ENCODE measurements around the gene DNAJC16.
"Not testable (repeated sequence)": the region's sequence is repeated elsewhere in the genome, so short reads cannot be mapped to it uniquely, and the experiment has no call there.

Gene DNAJC16

DNA sequence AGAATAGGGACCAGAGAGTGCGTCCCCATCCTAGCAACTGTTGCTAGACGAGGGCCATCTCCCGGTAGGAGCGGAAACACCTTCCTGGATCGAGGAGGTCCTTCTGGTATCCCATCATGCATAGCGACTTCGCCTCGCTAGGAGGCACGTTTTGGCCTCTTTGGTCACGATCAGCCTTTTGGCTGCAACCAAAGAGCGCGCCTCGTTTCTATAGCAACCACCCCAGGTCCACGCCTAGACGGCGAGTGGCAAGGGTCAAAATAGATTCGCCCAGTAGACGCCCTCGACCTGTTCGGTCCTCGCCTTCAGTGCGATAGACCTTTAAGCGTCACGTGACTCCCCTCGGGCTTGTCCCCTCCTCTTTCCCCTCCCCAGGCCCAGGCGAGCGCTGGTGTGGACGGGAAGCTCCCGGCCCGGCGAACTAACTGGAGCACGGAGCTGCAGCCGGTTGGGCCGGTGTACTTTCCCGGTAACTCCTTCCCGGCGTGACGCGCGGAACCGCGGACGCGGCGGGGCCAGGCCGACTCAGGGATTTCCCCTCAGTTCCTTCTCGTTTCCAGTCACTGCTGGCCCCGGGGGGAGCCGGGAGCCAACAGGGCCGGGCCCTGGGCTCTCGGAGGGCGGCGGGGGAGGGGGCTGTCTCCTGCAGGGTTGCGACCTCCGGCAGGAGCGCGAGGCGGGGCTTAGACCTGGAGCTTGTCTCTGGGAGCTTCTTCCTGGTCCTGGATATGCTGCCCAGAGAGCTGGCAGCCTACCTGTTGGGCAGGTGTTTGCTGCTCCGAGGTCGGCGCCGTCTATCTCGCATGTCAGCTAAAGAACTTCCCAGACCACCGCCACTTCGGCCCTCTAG, at the start of gene DNAJC16:
TSS of gene DNAJC16 (plus strand) at position 359 of the 850 bp plus-strand sequence. CDS start 2,258 bp downstream, outside the sequence.
- peak; percentile 100 for DNase-seq

DNA sequence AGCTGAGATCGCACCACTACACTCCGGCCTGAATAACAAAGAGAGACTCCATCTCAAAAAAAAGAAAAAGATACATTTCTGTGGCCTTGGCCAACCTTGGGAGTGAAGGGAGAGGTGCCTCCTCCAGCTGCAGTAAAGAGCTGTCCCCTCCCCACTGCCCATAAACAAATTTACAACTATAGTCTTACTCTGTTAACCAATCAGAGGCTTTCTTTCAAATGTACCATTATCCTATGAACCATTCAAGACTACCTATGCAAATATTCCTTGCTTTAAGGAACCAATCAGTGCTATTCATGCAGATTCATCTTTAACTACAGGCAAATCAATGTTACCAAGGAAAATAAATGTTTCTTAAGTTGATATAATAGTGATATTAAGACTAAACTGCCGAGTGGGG, 49.7 kb upstream of the DNAJC16 start:
- DNase-seq, result no peak

DNA sequence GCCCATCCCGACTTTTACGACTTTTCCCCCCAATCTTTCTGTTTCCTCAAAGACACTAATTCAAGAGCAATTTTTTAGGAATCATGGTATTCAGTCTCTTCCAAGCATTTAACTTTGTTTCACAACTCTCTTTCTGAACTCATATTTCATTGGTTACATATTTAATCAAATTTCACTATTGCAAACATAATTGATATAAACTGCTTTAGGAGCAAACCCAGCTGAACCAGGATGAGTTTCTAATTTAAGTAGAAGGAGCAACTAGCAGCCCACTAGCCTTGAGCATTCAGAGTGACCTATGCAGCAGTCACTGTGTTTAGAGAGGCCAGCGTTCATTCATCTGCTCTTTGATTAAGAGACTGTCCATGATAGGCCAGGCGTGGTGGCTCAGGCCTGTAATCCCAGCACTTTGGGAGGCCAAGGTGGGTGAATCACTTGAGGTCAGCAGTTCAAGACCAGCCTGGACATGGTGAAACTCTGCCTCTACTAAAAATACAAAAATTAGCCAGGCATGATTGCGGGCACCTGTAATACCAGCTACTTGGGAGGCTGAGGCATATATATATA, 48.9 kb upstream of the DNAJC16 start:
- DNase-seq, result no peak

DNA sequence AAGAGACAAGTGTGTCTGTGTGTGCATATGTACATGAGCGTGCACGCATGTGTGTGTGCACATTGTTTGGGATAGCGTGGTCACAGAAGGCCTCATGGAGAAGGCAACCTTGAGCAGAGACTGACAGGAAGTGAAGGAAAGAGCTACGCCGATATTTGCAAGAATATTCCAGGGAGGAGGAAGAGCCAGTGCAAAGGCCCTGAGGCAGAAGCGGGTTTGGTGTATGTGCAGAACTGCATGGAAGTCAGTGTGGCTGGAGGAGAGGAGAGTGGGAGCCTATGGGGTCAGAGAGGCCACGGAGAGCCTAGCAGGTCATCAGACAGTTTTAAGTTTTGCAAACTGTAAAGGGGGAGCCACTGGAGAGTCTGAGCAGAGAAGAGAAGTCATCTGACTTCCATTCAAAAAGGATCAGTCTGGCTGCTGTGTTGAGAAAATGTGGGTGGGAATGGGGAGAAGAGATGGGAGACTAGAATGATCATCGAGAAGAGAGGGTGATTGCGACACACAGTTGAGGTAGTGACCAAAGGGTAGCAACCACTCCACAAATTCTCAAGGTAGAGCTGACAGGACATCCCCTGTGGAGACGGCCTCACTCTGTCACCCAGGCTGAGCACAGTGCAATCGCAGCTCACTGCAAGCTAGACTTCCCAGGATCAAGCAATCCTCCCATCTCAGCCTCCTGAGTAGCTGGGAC, 46.8 kb upstream of the DNAJC16 start:
- DNase-seq, result no peak

DNA sequence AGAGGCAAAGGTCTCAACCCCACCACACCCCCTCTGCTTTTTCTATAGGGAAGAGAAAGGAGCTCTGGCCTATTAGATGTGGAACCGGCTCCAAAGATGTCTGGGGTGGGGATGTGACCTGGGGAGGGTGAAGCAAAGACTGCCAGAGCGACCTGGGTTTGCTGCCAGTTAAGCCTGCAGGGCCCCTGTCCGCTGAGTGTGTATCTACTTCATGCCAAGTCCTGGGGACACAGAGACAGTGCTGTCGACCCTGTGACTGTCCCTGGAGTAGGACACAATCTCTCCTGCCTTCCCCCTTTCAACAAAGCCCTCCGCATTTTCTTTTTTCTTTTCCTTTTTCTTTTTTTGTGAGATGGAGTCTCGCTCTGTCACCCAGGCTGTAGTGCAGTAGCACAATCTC, 44.2 kb upstream of the DNAJC16 start:
- not testable (repeated sequence) for DNase-seq

DNA sequence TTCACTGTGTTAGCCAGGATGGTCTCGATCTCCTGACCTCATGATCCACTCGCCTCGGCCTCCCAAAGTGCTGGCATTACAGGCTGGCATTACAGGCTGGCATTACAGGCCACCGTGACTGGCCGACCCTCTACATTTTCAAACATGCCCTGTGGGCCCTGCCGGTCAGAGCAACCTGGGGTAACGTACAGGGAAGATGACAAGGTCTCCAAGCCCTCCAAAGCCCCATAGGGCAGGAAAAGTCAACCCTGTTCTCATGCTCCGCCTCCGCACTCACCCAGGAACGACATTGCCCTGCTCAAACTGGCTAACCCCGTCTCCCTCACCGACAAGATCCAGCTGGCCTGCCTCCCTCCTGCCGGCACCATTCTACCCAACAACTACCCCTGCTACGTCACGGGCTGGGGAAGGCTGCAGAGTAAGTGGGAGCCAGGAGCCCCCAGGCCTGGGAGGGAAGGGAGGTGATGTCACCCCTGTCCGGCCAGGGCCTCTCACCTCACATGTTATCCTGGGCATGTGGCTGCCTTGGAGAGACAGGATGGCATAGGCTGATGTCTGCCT, 43.6 kb upstream of the DNAJC16 start:
- DNase-seq, result not testable (repeated sequence)

DNA sequence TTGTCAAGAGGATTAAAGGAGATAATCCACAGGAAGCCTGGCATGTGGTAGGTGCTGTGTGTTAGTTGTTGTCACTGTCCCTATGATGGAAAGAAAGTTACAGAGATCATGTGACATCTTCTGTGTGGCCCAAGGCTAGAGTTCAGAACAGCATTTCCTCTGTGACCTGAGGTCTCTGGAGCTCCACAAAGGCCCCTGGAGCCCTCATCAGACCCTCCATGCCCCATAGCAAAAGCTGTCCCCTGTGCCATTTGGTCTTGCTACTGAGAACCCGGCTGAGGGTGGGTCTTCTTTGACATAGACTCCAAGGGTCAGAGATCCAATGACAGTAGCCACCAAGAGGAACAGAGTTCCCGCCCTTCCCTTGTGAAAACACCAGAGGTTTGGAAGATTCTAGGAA, 42.7 kb upstream of the DNAJC16 start:
- no peak for DNase-seq

DNA sequence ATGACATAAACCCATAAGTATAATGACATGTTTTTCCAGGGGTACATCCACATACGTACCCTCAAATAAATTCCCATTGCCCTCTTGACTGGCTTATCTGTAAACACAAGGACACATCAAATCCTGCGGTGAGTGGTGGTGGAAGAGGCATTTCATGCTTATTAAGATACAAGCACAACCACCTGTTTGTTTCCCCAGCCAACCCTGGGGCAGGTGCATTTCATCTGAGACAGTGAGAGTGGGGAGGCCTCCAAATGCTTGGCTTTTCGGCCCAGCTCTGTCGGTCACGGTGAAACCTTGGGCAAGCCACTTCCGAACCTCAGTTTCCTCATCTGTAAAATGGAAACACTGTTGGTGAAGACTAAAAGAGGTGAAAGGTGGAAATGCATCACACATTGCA, 42.2 kb upstream of the DNAJC16 start:
- not testable (repeated sequence) for DNase-seq

DNA sequence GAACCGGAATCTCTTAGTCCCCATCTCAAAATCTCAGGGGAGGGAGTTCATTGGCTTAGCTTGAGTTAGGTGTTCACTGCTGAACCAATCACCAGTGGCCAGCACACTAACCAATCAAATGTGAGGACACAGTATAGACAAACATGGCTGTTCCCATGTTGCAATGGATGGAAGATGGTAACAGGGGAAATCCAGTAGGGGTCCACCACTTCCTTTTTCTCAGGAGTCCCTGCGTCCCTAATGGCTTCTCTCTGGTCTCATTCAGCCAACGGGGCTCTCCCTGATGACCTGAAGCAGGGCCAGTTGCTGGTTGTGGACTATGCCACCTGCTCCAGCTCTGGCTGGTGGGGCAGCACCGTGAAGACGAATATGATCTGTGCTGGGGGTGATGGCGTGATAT, 41.0 kb upstream of the DNAJC16 start:
- DNase-seq, result no peak

DNA sequence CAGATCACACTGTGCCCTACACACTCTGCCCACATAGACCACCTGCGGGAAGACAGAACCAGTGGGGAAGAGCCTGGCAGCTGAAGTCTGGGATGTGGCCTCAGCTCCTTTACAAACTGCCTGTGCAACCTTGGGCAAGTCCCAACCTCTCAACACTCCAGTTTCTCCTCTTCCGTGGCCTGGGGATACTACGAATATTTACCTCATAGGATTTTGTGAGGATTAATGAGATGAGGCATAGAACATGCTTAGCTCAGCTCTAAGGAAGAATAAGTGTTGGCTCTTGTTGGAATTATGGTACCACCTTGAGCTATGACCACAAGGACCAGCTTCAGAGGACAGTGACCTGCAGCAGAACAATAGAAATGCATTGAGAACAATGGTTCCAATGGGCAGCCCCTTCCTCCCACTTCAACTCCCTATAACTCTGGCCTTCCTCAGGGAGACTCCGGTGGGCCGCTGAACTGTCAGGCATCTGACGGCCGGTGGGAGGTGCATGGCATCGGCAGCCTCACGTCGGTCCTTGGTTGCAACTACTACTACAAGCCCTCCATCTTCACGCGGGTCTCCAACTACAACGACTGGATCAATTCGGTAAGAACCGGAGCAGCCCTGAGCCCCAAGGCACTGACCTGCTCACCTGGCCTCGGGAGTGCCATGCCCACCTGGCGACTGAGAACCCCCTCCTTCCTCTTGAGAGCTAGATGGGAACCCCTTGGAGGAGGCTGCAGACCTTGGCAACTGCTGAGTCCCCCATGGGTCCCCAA, 39.6 kb upstream of the DNAJC16 start:
- DNase-seq, result not testable (repeated sequence)

DNA sequence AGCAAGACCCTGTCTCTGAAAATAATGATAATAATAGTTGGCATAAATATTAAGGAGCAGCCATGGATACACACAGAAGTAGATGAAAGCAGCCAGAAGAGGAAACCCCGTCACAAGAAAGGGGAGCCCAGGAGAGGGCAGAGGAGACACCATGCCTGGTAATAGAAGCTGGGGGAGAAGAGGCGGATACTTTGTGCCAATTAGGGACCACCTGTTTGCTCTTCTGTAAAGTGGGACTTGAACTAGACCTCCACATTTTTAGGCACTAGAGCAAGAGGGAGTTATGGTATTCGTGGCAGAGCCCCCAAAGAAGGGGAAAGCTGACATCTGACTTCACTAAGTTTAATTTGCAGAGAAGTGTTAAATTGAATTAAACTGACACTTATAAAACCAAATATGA, 38.3 kb upstream of the DNAJC16 start:
- no peak for DNase-seq

DNA sequence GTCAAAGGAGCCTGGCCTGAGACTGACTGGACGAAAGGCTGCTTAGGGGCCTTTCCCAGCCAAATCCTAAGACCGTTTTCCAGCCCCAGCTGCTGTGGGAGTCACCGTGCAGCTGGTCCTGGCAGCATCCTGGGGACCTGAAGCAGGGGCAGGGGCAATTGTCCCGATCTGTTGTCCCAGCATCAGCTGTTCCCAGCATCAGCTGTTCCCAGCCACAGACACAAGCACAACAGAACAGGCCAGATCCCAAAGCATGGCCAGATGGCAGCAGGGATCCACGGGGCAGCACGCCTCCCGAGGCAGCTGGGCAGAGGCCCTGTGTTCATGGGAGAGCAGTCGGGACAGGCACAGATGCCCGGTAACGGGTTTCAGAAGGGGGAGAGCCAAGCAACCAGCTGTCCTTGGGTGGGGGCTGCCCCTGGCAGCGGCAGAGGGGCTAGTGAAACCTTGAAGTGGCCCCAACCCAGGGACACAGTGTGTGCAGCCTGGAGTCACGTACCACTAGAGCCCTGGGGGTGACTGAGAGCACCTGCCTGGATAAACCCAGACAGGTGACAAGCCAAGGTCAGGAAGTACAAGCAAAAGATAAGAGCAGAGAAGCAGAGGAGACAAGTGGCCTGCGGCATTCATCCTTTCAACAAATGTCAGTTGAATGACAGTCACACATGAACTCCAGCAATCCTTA, 37.5 kb upstream of the DNAJC16 start:
- no peak for DNase-seq

DNA sequence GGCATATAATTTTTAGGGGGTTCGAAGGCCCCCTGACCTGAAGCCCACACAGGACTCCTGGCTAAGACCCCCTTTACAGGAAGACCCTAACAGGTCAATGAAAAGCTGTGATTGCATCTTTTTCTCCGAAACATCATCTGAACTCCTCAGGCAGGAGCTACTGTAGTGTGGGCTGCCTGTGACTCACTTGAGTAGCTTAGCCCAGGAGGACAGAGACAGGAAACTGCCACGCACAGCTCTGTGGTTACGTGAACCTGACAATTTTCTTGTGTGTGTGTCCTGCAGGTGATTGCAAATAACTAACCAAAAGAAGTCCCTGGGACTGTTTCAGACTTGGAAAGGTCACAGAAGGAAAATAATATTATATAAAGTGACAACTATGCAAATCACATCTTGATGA, 35.6 kb upstream of the DNAJC16 start:
- DNase-seq, result not testable (repeated sequence)

DNA sequence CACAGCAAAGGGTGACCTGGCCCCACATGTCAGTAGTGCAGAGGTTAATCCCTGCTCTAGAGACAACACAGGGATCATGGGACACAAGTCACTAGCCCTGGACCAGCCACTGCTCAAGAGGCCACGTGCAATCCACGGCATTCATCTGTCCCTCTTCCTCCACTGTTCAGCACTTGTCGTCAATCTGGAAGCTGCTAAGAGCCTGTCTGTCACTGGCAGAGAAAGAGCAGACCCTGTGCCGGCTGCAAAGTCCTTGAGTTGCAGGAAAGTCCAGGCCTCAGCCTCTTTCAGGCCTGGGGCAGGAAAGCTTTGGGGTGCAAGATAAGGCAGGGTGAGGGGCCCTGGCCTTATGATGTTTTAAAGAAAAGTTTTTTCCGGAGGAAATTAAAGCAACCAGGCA, 34.1 kb upstream of the DNAJC16 start:
- no peak for DNase-seq

DNA sequence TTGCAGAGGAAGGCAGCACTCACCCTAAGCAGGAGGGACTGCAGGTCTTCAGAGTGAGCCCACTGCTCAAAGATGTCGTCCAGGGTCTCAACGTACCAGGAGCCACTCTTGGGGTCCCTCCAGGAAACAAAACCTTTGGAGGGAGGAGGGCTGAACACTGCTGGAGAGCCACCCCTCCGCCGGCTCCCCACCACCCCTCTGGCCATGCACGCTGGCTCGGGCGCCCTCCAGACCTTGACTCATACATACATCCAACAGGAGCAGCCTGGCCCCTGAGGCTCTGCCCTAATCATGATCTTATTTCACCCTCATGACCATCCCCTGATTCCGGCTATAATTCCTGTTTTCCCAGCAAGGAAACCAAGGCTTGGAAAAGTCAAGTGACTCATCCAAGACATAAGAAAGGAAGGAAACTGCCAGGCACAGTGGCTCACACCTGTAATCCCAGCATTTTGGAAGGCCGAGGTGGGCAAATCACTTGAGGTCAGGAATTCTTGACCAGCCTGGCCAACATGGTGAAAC, 32.7 kb upstream of the DNAJC16 start:
- no peak for DNase-seq

DNA sequence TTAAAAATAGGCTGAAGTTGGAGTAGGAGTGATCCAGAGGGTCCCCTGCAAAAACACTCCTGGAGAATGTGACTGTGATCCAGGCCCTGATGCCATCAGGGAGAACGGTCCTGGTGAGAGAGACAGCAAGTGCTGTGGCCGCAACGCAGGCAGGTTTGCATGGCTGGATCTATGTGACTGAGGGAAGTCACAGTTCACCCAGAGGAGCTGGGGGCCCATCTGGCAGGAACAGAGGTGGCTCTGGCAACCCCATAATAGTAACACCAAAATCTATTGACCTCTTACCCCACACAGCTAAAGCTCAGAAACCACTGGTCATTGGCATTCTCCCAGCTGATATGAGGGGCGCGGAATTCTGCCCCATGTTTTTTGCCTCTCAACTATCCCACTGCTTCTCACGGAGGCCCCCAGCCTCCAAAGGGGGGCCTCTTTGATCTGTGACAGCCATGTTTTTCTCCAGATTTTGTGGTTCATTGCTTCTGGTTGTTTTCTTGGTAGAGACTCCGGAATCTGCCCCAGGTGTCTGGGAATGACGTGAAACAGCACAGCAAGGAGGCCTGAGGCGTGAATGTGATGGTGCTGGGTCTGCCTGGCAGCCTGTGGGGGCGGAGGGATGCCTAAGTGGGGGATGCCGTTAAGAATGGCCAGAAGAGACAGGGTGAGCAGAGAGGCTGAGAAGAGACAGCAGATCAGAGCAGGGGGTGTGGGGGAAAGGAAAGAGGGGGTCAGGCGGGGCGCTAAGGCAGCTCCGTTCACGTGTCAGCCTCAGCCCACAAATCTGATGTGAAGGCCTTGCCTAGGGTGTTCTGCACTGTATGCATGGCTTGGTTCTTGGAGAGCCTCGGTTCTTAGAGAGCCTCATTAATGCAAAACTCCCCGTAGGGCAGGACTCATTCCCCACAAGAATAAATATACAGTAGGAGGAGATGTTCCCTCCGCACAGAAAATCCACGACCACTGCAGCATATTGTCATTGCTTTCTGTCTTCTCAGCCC, 26.2 kb upstream of the DNAJC16 start:
- no peak for DNase-seq

DNA sequence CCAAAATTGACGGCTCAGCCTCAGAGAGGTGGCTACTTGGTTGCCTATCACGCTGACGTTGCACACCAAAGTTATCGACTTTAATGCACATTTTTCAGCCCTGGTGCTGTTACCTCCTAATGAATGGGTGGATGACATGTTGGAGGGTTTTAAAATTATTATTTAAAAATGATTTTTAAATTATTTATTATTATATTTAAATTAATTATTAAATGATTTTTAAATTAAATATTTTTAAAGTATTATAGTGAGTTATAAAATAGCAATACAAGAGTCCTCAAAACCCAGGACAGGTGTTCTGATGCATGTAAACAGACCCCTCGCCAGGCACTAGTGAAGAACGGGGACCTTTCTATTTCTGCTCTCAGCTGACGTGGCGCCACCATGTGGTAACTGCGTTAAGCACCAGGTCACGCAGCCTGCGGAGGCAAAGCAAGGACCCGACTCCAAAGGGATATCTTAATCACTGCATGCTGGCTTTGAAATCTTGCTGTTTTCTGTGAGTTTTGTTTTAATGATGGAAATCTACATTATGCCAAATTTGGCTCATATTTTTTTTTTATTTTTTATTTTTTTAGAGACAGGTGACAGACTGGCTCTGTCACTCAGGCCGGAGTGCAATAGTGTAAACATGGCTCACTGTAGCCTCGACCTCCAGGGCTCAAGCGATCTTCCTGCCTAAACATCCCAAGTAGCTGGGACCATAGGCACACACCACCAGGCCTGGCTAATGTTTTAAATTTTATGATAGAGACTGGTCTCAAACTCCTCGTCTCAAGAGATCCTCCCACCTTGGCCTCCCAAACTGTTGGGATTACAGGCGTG, 25.2 kb upstream of the DNAJC16 start:
- DNase-seq, result peak; percentile 36

DNA sequence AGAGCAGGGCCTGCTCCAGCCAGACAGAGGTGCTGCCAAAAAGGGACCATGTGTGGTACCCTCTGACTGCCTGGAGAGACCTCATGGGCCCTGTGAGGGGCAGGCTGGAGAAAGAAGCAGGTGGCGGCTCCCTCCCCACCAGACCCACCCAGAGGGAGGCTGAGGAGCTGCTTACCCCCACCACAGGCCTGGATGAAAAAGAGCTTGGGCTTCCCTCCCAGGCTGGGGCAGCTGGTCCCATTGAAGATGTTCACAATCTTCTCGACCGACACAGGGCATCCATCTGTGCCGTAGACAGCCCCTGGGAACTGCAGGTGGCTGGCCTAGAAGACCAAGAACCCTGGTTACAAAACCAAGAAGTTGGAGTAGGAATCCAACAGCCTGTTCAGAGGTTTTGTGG, 22.2 kb upstream of the DNAJC16 start:
- DNase-seq, result no peak

DNA sequence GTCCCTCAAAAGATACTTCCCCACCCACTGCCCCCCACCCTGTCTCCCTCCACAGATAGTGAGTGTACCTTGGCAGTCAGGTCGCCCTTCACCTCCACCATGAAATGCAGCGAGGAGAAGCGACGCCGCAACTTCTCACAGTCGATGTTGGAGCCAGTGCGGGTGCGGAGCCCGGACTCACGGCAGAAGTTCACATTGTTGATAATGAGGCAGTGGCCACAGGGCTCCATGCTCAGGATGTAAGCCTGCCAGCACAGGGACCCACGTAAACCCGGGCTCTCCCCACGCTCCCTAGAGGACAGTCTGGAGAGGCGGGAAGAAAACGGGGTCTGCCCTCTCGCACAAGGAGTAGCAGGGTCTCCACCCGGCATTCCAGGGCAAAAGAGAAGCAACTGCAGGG, 19.8 kb upstream of the DNAJC16 start:
- DNase-seq, result no peak

DNA sequence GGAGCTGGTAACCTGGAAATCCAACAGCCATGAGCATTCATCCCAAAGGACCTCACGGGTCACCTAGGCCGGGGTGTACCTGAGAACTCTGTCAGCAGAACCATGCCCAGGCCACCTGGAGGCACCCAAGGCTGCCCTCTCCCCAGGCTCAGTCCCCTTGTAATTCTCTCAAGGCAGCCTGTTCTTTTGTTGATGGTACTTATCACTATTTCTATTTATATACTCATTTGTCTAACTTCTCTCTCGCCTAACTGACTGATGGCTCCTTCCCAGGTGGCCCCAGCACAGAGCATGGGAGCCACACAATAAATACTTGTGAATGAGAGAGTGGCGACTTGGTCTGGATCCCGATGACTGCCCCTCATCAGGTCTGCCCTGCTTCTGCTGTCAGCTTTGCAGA, 19.4 kb upstream of the DNAJC16 start:
- no peak for DNase-seq

Data from CD4-positive, alpha-beta T cell treated with Interleukin-4 for 4 hours (primary cell).